ENCODE results near the gene FXYD5. TPM values are rescaled to one million over a fixed set of nuclear protein-coding genes. Genes with fewer than 3 reads are reported as not detected.

FXYD5 gene
- total RNA-seq, 1 experiment from 2014 or later: 760 TPM

DNA sequence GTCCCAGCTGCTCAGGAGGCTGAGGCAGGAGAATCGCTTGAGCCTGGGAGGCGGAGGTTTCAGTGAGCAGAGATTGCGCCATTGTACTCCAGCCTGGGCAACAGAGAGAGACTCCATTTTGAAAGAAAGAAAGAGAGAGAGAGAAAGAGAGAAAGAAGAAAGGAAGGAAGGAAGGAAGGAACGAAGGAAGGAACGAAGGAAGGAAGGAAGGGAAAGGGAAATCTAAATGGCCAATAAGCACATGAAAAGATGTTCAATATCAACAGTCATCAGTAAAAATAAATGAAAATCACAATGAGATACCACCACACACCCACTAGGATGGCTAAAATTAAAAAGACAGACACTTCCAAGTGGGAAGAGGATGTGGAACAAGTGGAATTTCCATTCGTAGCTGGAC lies 19.7 kb downstream of the FXYD5 start:
- H3K36me3 Mint-ChIP-seq (ENCODE audit: insufficient read depth, unreplicated experiment): peaks cover 62% of the 10 kb centered on the region
- DNase-seq: no peak
- CTCF ChIA-PET: no interaction called here
- intact Hi-C loops (cut with micrococcal nuclease; ENCODE audit: unreplicated experiment): no loop called here
- H3K4me3 Mint-ChIP-seq (ENCODE audit: low read depth, unreplicated experiment): no peak overlapping the region
- BruUV-seq (replicated peaks): no TSS peak
- peak overlapping the region; percentile 19 for H3K27ac Mint-ChIP-seq (ENCODE audit: unreplicated experiment)
- no peaks in the 10 kb centered on the region for H3K9me3 Mint-ChIP-seq (ENCODE audit: low read depth, unreplicated experiment)
- TF ChIP-seq, protein P1, sequence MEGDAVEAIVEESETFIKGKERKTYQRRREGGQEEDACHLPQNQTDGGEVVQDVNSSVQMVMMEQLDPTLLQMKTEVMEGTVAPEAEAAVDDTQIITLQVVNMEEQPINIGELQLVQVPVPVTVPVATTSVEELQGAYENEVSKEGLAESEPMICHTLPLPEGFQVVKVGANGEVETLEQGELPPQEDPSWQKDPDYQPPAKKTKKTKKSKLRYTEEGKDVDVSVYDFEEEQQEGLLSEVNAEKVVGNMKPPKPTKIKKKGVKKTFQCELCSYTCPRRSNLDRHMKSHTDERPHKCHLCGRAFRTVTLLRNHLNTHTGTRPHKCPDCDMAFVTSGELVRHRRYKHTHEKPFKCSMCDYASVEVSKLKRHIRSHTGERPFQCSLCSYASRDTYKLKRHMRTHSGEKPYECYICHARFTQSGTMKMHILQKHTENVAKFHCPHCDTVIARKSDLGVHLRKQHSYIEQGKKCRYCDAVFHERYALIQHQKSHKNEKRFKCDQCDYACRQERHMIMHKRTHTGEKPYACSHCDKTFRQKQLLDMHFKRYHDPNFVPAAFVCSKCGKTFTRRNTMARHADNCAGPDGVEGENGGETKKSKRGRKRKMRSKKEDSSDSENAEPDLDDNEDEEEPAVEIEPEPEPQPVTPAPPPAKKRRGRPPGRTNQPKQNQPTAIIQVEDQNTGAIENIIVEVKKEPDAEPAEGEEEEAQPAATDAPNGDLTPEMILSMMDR (IDR thresholded peaks at IDR 0.05; ENCODE audit: unreplicated experiment): no peak
- peaks cover 45% of the 10 kb centered on the region for H3K4me1 Mint-ChIP-seq (ENCODE audit: low read depth, unreplicated experiment)
- no peaks in the 10 kb centered on the region for H3K27me3 Mint-ChIP-seq (ENCODE audit: unreplicated experiment)

DNA sequence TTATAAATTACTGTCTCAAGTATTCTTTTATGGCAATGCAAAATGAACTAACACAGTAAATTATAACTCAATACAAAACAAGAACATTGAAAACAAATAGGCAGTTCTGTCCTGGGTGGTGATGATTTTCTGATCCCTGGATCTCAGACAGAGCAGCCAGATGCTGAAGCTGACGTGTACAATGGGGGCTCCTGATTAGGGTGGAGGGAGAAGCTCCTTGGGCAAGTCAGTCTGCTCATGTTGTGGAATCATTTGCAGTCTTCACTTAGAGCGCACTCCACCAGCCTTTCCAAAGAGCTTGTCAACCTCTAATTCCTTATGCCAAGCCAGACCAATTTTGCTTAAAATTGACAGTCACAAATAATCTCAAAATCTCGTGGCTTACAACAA lies 21.6 kb downstream of the FXYD5 start:
- peaks cover 27% of the 10 kb centered on the region for H3K4me1 Mint-ChIP-seq (ENCODE audit: low read depth, unreplicated experiment)
- TF ChIP-seq, protein P1 (IDR thresholded peaks at IDR 0.05; ENCODE audit: unreplicated experiment): no peak
- H3K36me3 Mint-ChIP-seq (ENCODE audit: insufficient read depth, unreplicated experiment): peaks cover 44% of the 10 kb centered on the region
- no TSS peak for BruUV-seq (replicated peaks)
- CTCF ChIA-PET: no interaction called here
- no peak overlapping the region for H3K4me3 Mint-ChIP-seq (ENCODE audit: low read depth, unreplicated experiment)
- H3K27me3 Mint-ChIP-seq (ENCODE audit: unreplicated experiment): no peaks in the 10 kb centered on the region
- intact Hi-C loops (cut with micrococcal nuclease; ENCODE audit: unreplicated experiment): no loop called here
- H3K9me3 Mint-ChIP-seq (ENCODE audit: low read depth, unreplicated experiment): no peaks in the 10 kb centered on the region
- peak overlapping the region; percentile 51 for H3K27ac Mint-ChIP-seq (ENCODE audit: unreplicated experiment)
- DNase-seq: no peak

DNA sequence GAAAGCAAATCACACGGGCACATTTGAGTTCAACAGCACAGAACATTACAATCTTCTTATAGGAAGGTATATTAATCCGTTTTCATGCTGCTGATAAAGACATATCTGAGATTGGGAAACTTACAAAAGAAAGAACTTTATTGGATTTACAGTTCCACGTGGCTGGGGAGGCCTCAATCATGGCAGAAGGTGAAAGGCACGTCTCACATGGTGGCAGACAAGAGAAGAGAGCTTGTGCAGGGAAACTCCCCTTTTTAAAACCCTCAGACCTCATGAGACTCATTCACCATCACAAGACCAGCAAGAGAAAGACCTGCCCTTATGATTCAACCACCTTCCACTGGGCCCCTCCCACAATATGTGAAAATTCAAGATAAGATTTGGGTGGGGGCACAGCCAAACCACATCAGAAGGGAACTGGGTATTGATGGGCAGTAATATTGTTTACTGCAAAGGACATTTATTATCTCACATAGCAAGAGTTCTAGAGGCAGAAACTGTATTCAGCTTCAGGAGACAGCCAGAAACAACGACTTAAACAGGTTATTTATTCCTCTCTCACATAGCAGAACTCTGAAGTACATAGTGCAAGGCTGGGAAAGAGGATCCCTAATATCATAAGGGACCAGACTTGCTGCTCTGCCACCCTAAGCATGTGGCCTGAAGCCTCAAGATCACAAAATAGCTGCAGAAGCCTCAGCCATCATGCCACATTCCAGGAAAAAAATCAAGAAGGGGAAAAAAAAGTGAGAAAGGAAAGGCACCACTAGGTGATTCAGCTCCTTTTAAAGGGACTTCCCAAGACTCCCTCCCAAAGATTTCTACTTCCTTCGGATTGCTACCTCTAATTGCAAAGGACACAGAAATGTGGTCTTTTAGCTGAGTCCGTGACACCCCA lies 23.1 kb downstream of the FXYD5 start:
- TF ChIP-seq, protein P1 (IDR thresholded peaks at IDR 0.05; ENCODE audit: unreplicated experiment): no peak
- H3K4me1 Mint-ChIP-seq (ENCODE audit: low read depth, unreplicated experiment): peaks cover 27% of the 10 kb centered on the region
- CTCF ChIA-PET: no interaction called here
- peaks cover 30% of the 10 kb centered on the region for H3K36me3 Mint-ChIP-seq (ENCODE audit: insufficient read depth, unreplicated experiment)
- H3K9me3 Mint-ChIP-seq (ENCODE audit: low read depth, unreplicated experiment): peaks cover 1% of the 10 kb centered on the region
- no peak overlapping the region for H3K4me3 Mint-ChIP-seq (ENCODE audit: low read depth, unreplicated experiment)
- H3K27me3 Mint-ChIP-seq (ENCODE audit: unreplicated experiment): no peaks in the 10 kb centered on the region
- BruUV-seq (replicated peaks): no TSS peak
- no peak for DNase-seq
- intact Hi-C loops (cut with micrococcal nuclease; ENCODE audit: unreplicated experiment): no loop called here
- no peak overlapping the region for H3K27ac Mint-ChIP-seq (ENCODE audit: unreplicated experiment)

DNA sequence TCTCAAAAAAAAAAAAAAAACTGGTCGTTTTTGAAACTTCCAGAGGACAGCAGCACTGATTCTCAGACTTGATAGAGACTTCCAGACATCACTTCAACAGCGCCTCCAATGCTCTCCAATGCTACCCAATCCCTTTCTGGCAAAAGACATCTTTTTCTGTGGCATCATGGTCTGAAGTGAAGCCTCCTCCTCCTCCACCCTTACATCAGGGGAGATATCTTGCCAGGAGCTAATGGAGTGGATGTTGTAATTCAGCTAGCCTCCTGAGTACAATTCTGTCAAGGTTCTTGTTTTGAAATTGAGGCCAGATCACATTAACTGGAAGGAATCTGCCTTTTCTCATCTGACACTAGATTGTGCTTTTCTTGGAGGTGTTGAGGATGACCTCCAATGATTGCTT lies 24.2 kb downstream of the FXYD5 start:
- intact Hi-C loops (cut with micrococcal nuclease; ENCODE audit: unreplicated experiment): no loop called here
- H3K27me3 Mint-ChIP-seq (ENCODE audit: unreplicated experiment): no peaks in the 10 kb centered on the region
- BruUV-seq (replicated peaks): no TSS peak
- H3K27ac Mint-ChIP-seq (ENCODE audit: unreplicated experiment): no peak overlapping the region
- peaks cover 5% of the 10 kb centered on the region for H3K9me3 Mint-ChIP-seq (ENCODE audit: low read depth, unreplicated experiment)
- no peak overlapping the region for H3K4me3 Mint-ChIP-seq (ENCODE audit: low read depth, unreplicated experiment)
- DNase-seq: no peak
- TF ChIP-seq, protein P1 (IDR thresholded peaks at IDR 0.05; ENCODE audit: unreplicated experiment): no peak
- peaks cover 19% of the 10 kb centered on the region for H3K36me3 Mint-ChIP-seq (ENCODE audit: insufficient read depth, unreplicated experiment)
- CTCF ChIA-PET: no interaction called here
- H3K4me1 Mint-ChIP-seq (ENCODE audit: low read depth, unreplicated experiment): peaks cover 27% of the 10 kb centered on the region
